Measurements from ENCODE around the gene MDFI.

GRCh38 chr6:41589223-41589622 is 49.0 kb upstream of the MDFI start:
- TF ChIP-seq CTCF (conservative IDR thresholded peaks at IDR 0.05; ENCODE audit: low read depth in 2 of 2) = no peak
- no peak for TF ChIP-seq REST (IDR thresholded peaks at IDR 0.05; ENCODE audit: unreplicated experiment)
